GM04503 (cell line): ENCODE data around the gene CDC42EP2.

Source experiments
- DNase-seq: peaks from one replicate; pipeline ENCODE4 v3.0.0-alpha.2; 2012; ENCODE audit warnings: low read depth

CDC42EP2 gene, protein sequence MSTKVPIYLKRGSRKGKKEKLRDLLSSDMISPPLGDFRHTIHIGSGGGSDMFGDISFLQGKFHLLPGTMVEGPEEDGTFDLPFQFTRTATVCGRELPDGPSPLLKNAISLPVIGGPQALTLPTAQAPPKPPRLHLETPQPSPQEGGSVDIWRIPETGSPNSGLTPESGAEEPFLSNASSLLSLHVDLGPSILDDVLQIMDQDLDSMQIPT

DNA sequence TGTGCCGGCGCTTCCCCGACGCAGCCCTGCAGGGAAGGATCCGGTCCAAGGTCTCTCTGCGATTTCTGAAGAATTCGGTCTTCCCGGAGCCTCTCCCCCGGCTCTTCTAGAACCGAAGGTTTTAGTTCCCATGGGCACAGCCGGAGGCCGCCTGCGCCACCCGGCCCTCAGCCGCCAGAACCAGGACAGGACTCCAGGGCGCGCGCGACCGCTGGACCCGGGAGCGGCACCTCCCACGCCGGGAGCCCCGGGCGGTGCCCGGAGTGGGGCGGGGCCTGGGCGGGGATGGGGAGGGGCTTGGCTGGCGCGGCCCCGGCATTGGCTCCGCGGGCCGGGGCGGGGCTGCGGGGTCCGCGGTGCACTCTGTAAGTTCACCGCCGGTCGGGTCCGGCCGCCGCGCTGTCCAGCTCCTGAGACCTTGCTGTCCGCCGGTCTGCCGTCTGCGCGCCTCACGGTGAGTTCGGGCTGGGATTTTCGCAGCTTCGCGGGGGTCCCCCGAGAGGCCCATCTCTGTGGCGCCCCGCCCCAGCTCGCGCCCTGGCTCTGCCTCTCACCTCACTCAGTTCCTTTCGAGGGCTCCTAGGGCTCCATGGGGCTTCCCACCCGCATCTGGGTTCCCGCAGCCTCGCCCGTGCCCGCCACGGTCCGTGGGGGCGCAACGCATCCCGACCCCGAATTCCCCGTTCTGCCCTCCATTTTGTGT lies at the start of gene CDC42EP2:
TSS of gene CDC42EP2 (plus strand) at position 366 of the 703 bp plus-strand sequence. CDS start 6,033 bp downstream, outside the sequence.
- no peak for DNase-seq

DNA sequence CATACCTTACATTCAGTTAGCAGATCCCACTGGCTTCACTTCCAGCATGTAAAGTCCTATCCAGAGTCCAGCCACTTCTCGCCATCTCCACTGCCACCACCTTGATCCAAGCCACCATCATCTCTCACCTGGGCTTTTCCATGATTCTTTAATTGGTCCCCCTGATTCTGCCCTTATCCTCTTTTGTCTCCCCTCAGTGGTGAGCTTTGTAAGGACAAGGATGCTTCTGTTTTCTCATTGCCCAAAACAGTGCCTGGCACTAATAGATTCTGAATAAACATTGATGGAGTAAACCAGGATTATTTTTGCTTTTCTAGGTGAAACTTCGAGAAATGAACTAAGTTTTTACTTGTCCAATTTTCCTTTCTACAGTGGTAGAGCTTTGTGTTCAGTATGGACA lies 48.5 kb upstream of the CDC42EP2 start:
- DNase-seq = no peak

DNA sequence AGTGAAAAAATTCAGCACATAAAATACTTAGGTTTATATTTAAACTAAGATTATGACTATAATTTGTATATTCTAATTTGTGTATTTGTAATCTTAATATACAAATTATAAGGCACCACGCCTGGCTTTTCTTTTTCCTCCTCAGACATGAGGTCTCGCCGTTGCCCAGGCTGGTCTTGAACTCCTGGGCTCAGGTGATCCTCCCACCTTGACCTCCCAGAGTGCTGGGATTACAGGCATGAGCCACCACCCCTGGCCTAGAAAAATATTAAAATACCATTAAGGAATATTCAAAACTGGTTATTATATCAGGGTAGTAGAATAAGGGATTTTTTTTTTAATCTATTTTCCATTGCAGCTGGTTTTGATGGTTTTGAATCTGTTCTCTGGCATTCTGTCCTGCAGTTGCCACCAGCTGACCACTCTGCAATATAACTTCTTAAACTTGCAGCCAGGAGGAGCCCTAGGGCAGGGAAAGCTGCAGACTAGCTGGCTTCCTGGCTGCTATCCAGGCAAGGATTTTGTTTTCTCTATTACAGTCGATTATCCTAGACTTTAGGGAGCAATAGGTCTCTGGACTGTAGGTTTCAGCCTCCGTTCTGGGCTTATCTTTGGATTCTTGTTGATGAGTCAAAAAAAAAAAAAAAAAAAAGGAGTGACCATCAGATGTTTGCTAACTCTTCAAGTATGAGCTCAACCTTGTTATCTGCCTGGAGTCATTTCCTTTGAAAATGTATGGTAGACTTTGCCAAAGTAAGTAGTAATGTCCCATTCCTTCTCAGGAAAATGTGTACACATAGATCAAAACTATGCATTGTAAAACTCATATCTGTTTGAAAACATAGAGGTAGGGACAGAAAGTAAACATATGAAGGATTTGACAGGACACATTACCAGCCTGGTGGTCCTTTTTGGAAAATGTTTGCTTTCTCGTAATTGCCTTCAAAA lies 39.7 kb upstream of the CDC42EP2 start:
- peak; percentile 94 for DNase-seq

DNA sequence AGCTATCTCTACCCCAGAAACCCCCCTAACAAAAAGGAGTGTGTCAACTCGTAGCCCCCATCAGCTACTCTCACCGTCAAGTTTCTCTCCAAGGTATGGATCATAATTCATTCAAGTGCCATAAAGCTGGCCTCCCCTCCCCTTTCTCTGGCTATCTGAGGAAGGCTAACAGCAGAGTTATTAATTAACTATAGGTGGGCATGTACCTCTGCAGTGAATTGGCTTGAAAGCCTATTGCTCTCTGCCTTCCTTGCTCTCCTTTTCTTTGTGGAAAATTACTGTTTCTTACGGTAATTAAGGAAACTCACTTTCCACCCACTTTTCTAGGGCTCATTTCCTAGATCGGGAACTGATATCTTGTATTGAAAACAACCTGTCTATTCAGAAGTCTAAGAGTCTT lies 38.8 kb upstream of the CDC42EP2 start:
- no peak for DNase-seq

GRCh38 chr11:65277631-65278277 lies 36.9 kb upstream of the CDC42EP2 start:
- DNase-seq = no peak

DNA sequence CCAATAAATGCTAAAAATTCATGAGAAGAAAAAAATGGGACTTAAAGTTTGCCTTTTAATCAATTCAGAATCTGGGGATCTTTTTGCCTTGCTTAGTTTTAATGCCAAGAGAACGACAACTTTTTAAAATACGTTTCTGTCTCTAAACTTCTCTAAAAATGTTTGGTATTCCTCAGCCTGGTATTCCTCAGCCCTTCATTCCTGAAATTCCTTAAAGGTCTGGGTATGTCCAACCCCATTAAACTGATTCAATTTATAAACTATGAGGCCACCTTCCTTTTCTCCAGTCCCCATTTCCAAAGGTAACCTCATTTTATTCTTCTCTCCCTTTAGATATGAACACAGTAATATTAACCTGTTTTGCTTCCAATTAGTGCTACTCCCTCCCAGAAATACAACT lies 36.3 kb upstream of the CDC42EP2 start:
- DNase-seq = no peak

DNA sequence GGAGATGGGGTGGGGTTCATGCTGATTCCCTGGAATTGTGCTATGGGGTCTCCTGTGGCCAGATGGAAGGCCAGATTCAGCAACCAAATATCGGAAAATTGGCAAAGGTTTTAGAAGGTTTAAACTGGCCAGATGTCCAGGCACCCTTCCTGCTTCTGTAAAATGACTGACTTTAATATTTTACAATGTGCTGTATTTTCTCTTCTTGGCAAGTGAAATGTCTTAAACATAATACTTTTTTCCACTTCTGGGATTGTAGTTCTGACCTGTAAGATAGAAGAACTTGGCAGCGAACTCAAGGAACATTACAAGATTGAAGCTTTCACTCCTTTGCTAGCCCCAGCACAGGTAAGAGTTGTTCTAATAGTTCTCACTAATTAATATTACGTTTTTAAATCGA lies 35.4 kb upstream of the CDC42EP2 start:
- no peak for DNase-seq

GRCh38 chr11:65279741-65280440 lies 34.8 kb upstream of the CDC42EP2 start:
- peak; percentile 71 for DNase-seq

GRCh38 chr11:65280646-65281045 lies 34.0 kb upstream of the CDC42EP2 start:
- DNase-seq = no peak

- no peak for DNase-seq
These were observed 28.0 kb upstream of the CDC42EP2 start for GRCh38 chr11:65286686-65287085.

GRCh38 chr11:65287601-65288000 lies 27.1 kb upstream of the CDC42EP2 start:
- DNase-seq = no peak

GRCh38 chr11:65288706-65289536 lies 25.7 kb upstream of the CDC42EP2 start:
- DNase-seq = no peak

DNA sequence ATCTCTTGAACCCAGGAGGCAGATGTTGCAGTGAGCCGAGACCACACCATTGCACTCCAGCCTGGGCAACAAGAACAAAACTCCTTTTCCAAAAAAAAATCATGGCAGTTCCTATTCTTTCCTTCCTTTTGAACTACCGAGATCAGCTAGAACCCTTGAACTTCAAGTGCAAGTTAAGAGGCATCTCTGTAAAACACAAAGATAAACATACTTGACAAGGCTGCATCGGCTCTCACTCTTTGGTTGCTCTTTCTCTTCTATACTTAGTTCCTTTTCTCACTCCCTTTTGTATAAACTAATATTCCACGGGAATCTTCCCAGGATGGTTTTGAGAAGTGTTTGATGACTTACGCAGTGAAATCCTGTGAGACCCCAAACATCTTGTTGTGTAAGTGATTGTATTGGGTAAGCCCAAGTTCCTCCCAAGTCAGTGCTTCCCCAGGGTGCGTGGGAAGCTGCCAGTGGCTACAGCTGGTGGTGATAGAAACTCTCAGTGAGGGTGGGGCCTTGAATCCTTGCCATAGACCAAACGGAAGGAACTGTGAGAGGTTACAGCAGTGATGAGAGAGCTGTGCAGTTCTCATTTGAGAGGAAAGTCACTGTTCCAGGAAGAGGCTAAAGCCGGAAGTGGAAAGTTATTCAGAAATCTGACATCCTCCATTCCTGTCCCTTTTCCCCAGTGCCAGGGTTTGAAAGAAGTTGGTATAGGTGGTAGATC lies 24.1 kb upstream of the CDC42EP2 start:
- DNase-seq = peak; percentile 99

GRCh38 chr11:65291613-65292012 lies 23.1 kb upstream of the CDC42EP2 start:
- no peak for DNase-seq

GRCh38 chr11:65292890-65293289 lies 21.8 kb upstream of the CDC42EP2 start:
- no peak for DNase-seq

DNA sequence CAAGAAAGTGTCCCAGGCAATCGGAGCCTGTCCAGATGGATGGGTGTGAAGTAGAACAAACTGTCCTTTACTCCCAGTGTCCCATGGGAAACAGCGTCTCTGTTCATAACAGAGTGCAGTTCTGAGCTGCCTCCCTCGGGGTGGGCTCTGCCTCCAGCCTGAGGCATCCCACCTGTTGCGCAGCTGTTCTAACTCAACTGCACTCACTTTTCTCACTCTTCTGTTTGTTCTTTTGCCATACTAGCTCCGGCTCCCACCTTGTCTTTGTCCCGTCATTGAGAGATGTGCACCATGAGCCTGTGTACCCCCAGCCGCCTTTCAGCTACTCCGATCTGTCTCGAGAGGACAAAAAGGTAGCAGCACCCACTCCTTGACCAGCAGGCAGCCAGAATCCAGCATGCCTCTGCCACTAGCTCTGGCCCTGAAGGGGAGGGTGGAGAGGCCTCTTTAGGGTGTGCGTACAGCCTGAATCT lies 20.7 kb upstream of the CDC42EP2 start:
- no peak for DNase-seq

DNA sequence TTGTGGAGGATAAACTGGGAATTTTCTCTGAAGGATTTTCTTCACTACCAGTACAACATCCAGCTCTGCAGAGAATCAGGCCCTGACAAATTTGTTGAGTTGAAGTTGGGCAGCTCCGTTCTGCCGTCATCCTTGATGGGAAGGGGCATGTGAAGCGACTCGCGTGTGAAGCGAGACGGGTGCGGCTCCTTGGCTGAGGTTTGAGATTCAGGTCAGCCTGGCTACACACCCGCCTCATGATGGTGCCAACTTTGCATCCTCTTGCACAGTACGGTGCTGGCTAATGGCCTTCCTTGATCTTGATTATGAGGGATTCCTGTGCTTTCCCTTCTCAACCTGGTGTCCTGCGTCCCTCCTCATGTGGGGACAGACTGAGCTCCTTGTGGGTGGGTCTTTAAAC lies 19.7 kb upstream of the CDC42EP2 start:
- no peak for DNase-seq

- DNase-seq = no peak
These were observed 18.9 kb upstream of the CDC42EP2 start for GRCh38 chr11:65295571-65296341.
